ENCODE results near the gene SLX1A. TPM values are rescaled to one million over a fixed set of nuclear protein-coding genes. Genes with fewer than 3 reads are reported as not detected.
A peak's percentile ranks its signal among the peaks of the same experiment; 100 is the strongest.

Gene SLX1A
- total RNA-seq, 1 experiment from 2014 or later: 53.2 TPM

GRCh38 chr16:30186444-30186781 is 7.3 kb upstream of the SLX1A start:
- ATAC-seq (no peak), DNase-seq (ENCODE audit: low spot score) (no peak)
- Mint-ChIP-seq H3K27me3 (ENCODE audit: low read depth) (peaks cover 28% of the 10 kb centered on the region), H3K36me3 (no peaks in the 10 kb centered on the region), H3K9me3 (no peaks in the 10 kb centered on the region), H3K4me1 (peaks cover 7% of the 10 kb centered on the region), H3K27ac (no peak overlapping the region), H3K4me3 (no peak overlapping the region)
- ChIA-PET POLR2A (interaction anchor here (1.0 kb wide), 1 partner anchor 94 kb away, joined by 3 read pairs; no protein-coding TSS in a partner anchor), CTCF (interaction anchor here (1.2 to 4.8 kb wide), 7 partner anchors 74 to 429 kb away, joined by 4 to 21 read pairs (median 10); partner anchors contain the start of genes GDPD3, TBX6 and ZNF771)
- TF ChIP-seq TP53 (CRISPR knock-in tag; IDR thresholded peaks at IDR 0.05) (no peak), STAT6 (CRISPR knock-in tag; conservative IDR thresholded peaks at IDR 0.05; ENCODE audit: low read depth) (no peak), IRF2 (CRISPR knock-in tag; IDR thresholded peaks at IDR 0.05; ENCODE audit: borderline replicate concordance, low read depth) (no peak), ZNF281 (CRISPR knock-in tag; IDR thresholded peaks at IDR 0.05) (no peak), FOXP4 (CRISPR knock-in tag; IDR thresholded peaks at IDR 0.05) (no peak), TCF7 (CRISPR knock-in tag; IDR thresholded peaks at IDR 0.05; ENCODE audit: low read depth) (no peak), ZNF121 (CRISPR knock-in tag; IDR thresholded peaks at IDR 0.05) (no peak), PREB (CRISPR knock-in tag; IDR thresholded peaks at IDR 0.05; ENCODE audit: borderline replicate concordance) (no peak), IRF1 (CRISPR knock-in tag; IDR thresholded peaks at IDR 0.05) (no peak), FOXP1 (CRISPR knock-in tag; IDR thresholded peaks at IDR 0.05; ENCODE audit: borderline replicate concordance) (no peak), ZNF396 (CRISPR knock-in tag; IDR thresholded peaks at IDR 0.05; ENCODE audit: borderline replicate concordance) (no peak)

- ChIA-PET CTCF (interaction anchor here (0.8 to 4.8 kb wide), 8 partner anchors 8 to 429 kb away, joined by 3 to 21 read pairs (median 6); partner anchors contain the start of genes TBX6, YPEL3 and ZNF771), POLR2A (no interaction called here)
- Mint-ChIP-seq H3K4me1 (peaks cover 7% of the 10 kb centered on the region), H3K27me3 (ENCODE audit: low read depth) (peaks cover 22% of the 10 kb centered on the region), H3K36me3 (no peaks in the 10 kb centered on the region), H3K9me3 (no peaks in the 10 kb centered on the region), H3K4me3 (no peak overlapping the region), H3K27ac (no peak overlapping the region)
- peak; percentile 91 for DNase-seq (ENCODE audit: low spot score)
- peak; percentile 46 for ATAC-seq
- TF ChIP-seq ZNF425 (CRISPR knock-in tag; conservative IDR thresholded peaks at IDR 0.05): no peak
- TF ChIP-seq CTCF (IDR thresholded peaks at IDR 0.05): peak; percentile 85
- TF ChIP-seq ERG (CRISPR knock-in tag; IDR thresholded peaks at IDR 0.05): no peak
- TF ChIP-seq MAX (CRISPR knock-in tag; IDR thresholded peaks at IDR 0.05): peak; percentile 38; the same call in 1 of the 2 replicates
Measured at GRCh38 chr16:30186782-30187555, 6.7 kb upstream of the SLX1A start.
